AG09309 (cell line): ENCODE results near the gene USP49.

ENCODE experiments used
- DNase-seq: peaks from one replicate; pipeline ENCODE4 v3.0.0-alpha.2; 2010; ENCODE audit warnings: low read depth
- H3K4me3 ChIP-seq: 2 replicates; pipeline ENCODE4 v1.5.1; 2011; ENCODE audit warnings: mild to moderate bottlenecking, low read depth, low read length, moderate library complexity; ENCODE audit not compliant: control insufficient read depth
- CTCF ChIP-seq: IDR thresholded peaks from 2 replicates; pipeline ENCODE4 v1.5.1; 2011; ENCODE audit warnings: mild to moderate bottlenecking, low read depth, low read length, inconsistent platforms; ENCODE audit not compliant: insufficient read depth, control insufficient read depth; ENCODE audit errors: missing control alignments

Gene USP49

GRCh38 chr6:41935685-41936072 is 40.5 kb upstream of the USP49 start:
- no peak overlapping the region for H3K4me3 ChIP-seq
- no peak for TF ChIP-seq CTCF
- DNase-seq: no peak

- no peak for DNase-seq
- H3K4me3 ChIP-seq: no peak overlapping the region
- no peak for TF ChIP-seq CTCF
Observed at GRCh38 chr6:41935193-41935574, 40.0 kb upstream of the USP49 start.

GRCh38 chr6:41934278-41935192 is 39.4 kb upstream of the USP49 start:
- no peak for DNase-seq

GRCh38 chr6:41932378-41932777 is 37.2 kb upstream of the USP49 start:
- no peak overlapping the region for H3K4me3 ChIP-seq
- no peak for TF ChIP-seq CTCF
- DNase-seq: no peak

More at GRCh38 chr6:41934278-41935192, 39.4 kb upstream of the USP49 start:
- TF ChIP-seq CTCF: no peak
- no peak overlapping the region for H3K4me3 ChIP-seq

- H3K4me3 ChIP-seq: no peak overlapping the region
- DNase-seq: no peak
- TF ChIP-seq CTCF: no peak
Observed at GRCh38 chr6:41931792-41932191, 36.6 kb upstream of the USP49 start.

- DNase-seq: no peak
- TF ChIP-seq CTCF: no peak
Observed at GRCh38 chr6:41929924-41930323, 34.7 kb upstream of the USP49 start.

More at GRCh38 chr6:41929924-41930323, 34.7 kb upstream of the USP49 start:
- no peak overlapping the region for H3K4me3 ChIP-seq
